ENCODE data around the gene MYH7B. TPM values are rescaled to one million over a fixed set of nuclear protein-coding genes. Genes with fewer than 3 reads are reported as not detected.

The MYH7B gene
- total and polyA plus RNA-seq, 2 donors (not counting 3 experiments of a cell fraction or from before 2014, with no cell fraction given): 0.03 TPM; not detected in 1

DNA sequence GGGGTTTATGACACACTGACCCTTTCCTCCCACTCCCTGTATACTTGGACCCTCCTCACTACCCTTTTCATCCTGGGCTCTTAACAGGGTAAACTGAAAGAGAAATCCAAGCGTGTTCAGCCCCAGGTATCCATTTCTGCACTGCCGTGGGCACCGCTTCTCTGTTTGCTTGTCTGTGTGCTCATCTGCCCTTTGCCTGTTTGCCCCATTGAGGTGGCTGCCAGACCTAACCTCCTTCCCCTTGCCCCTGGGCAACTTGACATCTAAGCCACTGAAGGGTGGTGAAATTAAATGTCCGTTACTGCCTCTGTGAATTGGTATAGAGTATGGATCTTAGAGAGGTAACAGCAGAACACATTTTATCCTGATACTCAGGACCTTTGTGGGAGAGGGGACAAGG, 40.5 kb upstream of the MYH7B start:
- Histone ChIP-seq H3K9me3 (replicated peaks; ENCODE audit: control insufficient read depth, insufficient read depth, low read length) (no peaks in the 10 kb centered on the region), H2AFZ (ENCODE audit: low read depth, low read length) (no peak overlapping the region), H3K27me3 (ENCODE audit: control insufficient read depth in 2 of 2, insufficient read depth in 2 of 2, low read length in 2 of 2) (no peaks in the 10 kb centered on the region), H3K79me2 (ENCODE audit: control insufficient read depth, insufficient read depth, low read length) (no peaks in the 10 kb centered on the region), H3K4me2 (ENCODE audit: insufficient read depth, low read length) (no peak overlapping the region), H3K36me3 (ENCODE audit: control insufficient read depth in 2 of 2, extremely low read depth in 1 of 2, insufficient read depth in 2 of 2, low read length in 2 of 2) (no peaks in the 10 kb centered on the region), H3K9me1 (replicated peaks; ENCODE audit: control insufficient read depth, extremely low read depth, insufficient read depth, low read length) (no peaks in the 10 kb centered on the region), H3K27ac (ENCODE audit: insufficient read depth, low read depth, low read length) (no peak overlapping the region), H3K4me1 (ENCODE audit: control insufficient read depth, extremely low read depth, insufficient read depth, low read length) (no peaks in the 10 kb centered on the region), H4K20me1 (replicated peaks; ENCODE audit: control insufficient read depth, extremely low read depth, insufficient read depth, low read length) (no peaks in the 10 kb centered on the region), H3K9ac (replicated peaks; ENCODE audit: extremely low read depth, insufficient read depth, low read length) (no peak overlapping the region), H3K4me3 (replicated peaks in 1 of 3; ENCODE audit: insufficient read depth in 1 of 3, low read depth in 1 of 3, low read length in 3 of 3) (no peak overlapping the region)
- POLR2A ChIA-PET: no interaction called here
- intact Hi-C loops (cut with micrococcal nuclease) (no loop called here), dilution Hi-C loops (cut with MboI; ENCODE audit: extremely low pct_ligation_motif_present, low sequenced_read_pairs) (no loop called here)
- CTCF ChIA-PET: interaction anchor here (0.6 to 1.8 kb wide), 2 partner anchors 8 to 1673 kb away, joined by 3 to 4 read pairs; no protein-coding TSS in a partner anchor
- DNase-seq (ENCODE audit: low read depth, low spot score) (no peak), FAIRE-seq (no peak)
- no TSS peak for BruUV-seq (replicated peaks)
- TF ChIP-seq GATA2 (IDR thresholded peaks at IDR 0.05; ENCODE audit: insufficient read depth, insufficient read length, low read depth, low read length) (no peak), MYC (IDR thresholded peaks at IDR 0.05; ENCODE audit: low read depth, low read length) (no peak), FOS (IDR thresholded peaks at IDR 0.05; ENCODE audit: borderline replicate concordance, insufficient read depth, low read length) (no peak), EZH2 (IDR thresholded peaks at IDR 0.05; ENCODE audit: borderline replicate concordance, low read depth, low read length, severe bottlenecking) (no peak), POLR2A (IDR thresholded peaks at IDR 0.05; ENCODE audit: low read depth, low read length) (no peak), JUN (IDR thresholded peaks at IDR 0.05; ENCODE audit: borderline replicate concordance, insufficient read depth, insufficient read length, low read depth) (no peak), POLR2AphosphoS5 (IDR thresholded peaks at IDR 0.05; ENCODE audit: insufficient read depth, low read depth, low read length) (no peak)
- TF ChIP-seq, protein P1, sequence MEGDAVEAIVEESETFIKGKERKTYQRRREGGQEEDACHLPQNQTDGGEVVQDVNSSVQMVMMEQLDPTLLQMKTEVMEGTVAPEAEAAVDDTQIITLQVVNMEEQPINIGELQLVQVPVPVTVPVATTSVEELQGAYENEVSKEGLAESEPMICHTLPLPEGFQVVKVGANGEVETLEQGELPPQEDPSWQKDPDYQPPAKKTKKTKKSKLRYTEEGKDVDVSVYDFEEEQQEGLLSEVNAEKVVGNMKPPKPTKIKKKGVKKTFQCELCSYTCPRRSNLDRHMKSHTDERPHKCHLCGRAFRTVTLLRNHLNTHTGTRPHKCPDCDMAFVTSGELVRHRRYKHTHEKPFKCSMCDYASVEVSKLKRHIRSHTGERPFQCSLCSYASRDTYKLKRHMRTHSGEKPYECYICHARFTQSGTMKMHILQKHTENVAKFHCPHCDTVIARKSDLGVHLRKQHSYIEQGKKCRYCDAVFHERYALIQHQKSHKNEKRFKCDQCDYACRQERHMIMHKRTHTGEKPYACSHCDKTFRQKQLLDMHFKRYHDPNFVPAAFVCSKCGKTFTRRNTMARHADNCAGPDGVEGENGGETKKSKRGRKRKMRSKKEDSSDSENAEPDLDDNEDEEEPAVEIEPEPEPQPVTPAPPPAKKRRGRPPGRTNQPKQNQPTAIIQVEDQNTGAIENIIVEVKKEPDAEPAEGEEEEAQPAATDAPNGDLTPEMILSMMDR (IDR thresholded peaks at IDR 0.05; ENCODE audit: extremely low read depth in 1 of 2, insufficient read depth in 1 of 2, low read depth in 1 of 2, low read length in 2 of 2): no peak
- TF ChIP-seq, protein P2, sequence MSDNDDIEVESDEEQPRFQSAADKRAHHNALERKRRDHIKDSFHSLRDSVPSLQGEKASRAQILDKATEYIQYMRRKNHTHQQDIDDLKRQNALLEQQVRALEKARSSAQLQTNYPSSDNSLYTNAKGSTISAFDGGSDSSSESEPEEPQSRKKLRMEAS (IDR thresholded peaks at IDR 0.05; ENCODE audit: insufficient read depth, insufficient read length): no peak
